NB4 (cell line): ENCODE measurements around the gene DHX15.

Experiments used
- CTCF ChIP-seq: IDR thresholded peaks from one replicate; pipeline ENCODE4 v1.5.1; 2012; ENCODE audit warnings: low read depth, low read length
- MYC ChIP-seq: IDR thresholded peaks from 2 replicates; pipeline ENCODE4 v1.6.1; 2011; ENCODE audit warnings: low read depth, low read length
- POLR2A ChIP-seq: IDR thresholded peaks from 2 replicates; pipeline ENCODE4 v1.6.1; 2011; ENCODE audit warnings: mild to moderate bottlenecking; ENCODE audit not compliant: insufficient read length; ENCODE audit errors: extremely low read depth

- TF ChIP-seq CTCF (no peak), POLR2A (no peak), MYC (no peak)
Observed at GRCh38 chr4:24594887-24595286, 10.5 kb upstream of the DHX15 start.
